DOHH2 (cell line): ENCODE measurements around the gene GAMT.
A peak's percentile ranks its signal among the peaks of the same experiment; 100 is the strongest.
"Not testable (repeated sequence)": the region's sequence is repeated elsewhere in the genome, so short reads cannot be mapped to it uniquely, and the experiment has no call there.

Experiments
- H3F3A ChIP-seq: fragments of 200-600 bp; sonication (generic), shearing (Covaris generic); 2 replicates; pipeline ENCODE4 v1.6.0; 2016; ENCODE audit warnings: antibody characterized with exemption, mild to moderate bottlenecking; ENCODE audit not compliant: control insufficient read depth, insufficient read depth
- H3K27ac ChIP-seq: fragments of 200-600 bp; sonication (generic); 2 replicates; pipeline ENCODE4 v1.5.1; 2014; ENCODE audit warnings: low read depth, mild to moderate bottlenecking, low read length, moderate library complexity
- H3K27me3 ChIP-seq: fragments of 200-600 bp; sonication (generic); 2 replicates; pipeline ENCODE4 v1.6.1; 2014; ENCODE audit warnings: mild to moderate bottlenecking, low read length, mixed read lengths; ENCODE audit not compliant: control insufficient read depth
- H3K36me3 ChIP-seq: fragments of 200-600 bp; sonication (generic); 2 replicates; pipeline ENCODE4 v1.6.1; 2014; ENCODE audit warnings: mild to moderate bottlenecking, low read length, moderate library complexity, mixed read lengths; ENCODE audit not compliant: control insufficient read depth
- H3K4me1 ChIP-seq: fragments of 200-600 bp; sonication (generic); 2 replicates; pipeline ENCODE4 v1.6.1; 2014; ENCODE audit warnings: mild to moderate bottlenecking, low read length, mixed read lengths; ENCODE audit not compliant: control insufficient read depth
- H3K4me2 ChIP-seq: fragments of 200-600 bp; sonication (generic); 2 replicates; pipeline ENCODE4 v1.6.0; 2014; ENCODE audit warnings: mild to moderate bottlenecking, low read length, moderate library complexity
- H3K4me3 ChIP-seq: fragments of 200-600 bp; sonication (generic); 2 replicates; pipeline ENCODE4 v1.5.1; 2014; ENCODE audit warnings: mild to moderate bottlenecking, low read length, mixed read lengths
- H3K79me2 ChIP-seq: fragments of 200-600 bp; sonication (generic); 2 replicates; pipeline ENCODE4 v1.6.1; 2014; ENCODE audit warnings: mild to moderate bottlenecking, low read length, mixed read lengths; ENCODE audit not compliant: control insufficient read depth
- H3K9me2 ChIP-seq: fragments of 200-600 bp; sonication (generic); replicated peaks from 2 replicates; pipeline ENCODE4 v1.6.1; 2014; ENCODE audit warnings: mild to moderate bottlenecking, low read length, mixed read lengths; ENCODE audit not compliant: control insufficient read depth
- H3K9me3 ChIP-seq: fragments of 200-600 bp; sonication (generic); 2 replicates; pipeline ENCODE4 v1.6.1; 2014; ENCODE audit warnings: antibody characterized with exemption, low read length, mixed read lengths; ENCODE audit not compliant: control insufficient read depth, insufficient read depth
- H4K20me1 ChIP-seq: fragments of 200-600 bp; sonication (generic); 2 replicates; pipeline ENCODE4 v1.6.0; 2014; ENCODE audit warnings: low read depth, mild to moderate bottlenecking, antibody characterized with exemption, low read length, moderate library complexity; ENCODE audit not compliant: control insufficient read depth, insufficient read depth
- CTCF ChIP-seq: fragments of 200-600 bp; sonication (generic); IDR thresholded peaks from one replicate; pipeline ENCODE4 v1.5.1; 2014; ENCODE audit warnings: antibody characterized with exemption, mild to moderate bottlenecking, low read depth, low read length; ENCODE audit not compliant: poor library complexity, severe bottlenecking
- EZH2phosphoT487 ChIP-seq: fragments of 200-600 bp; sonication (generic); IDR thresholded peaks from 2 replicates; pipeline ENCODE4 v1.6.1; 2017; ENCODE audit warnings: borderline replicate concordance, mild to moderate bottlenecking, antibody characterized with exemption, low read length, moderate library complexity, mixed read lengths

The GAMT gene

DNA sequence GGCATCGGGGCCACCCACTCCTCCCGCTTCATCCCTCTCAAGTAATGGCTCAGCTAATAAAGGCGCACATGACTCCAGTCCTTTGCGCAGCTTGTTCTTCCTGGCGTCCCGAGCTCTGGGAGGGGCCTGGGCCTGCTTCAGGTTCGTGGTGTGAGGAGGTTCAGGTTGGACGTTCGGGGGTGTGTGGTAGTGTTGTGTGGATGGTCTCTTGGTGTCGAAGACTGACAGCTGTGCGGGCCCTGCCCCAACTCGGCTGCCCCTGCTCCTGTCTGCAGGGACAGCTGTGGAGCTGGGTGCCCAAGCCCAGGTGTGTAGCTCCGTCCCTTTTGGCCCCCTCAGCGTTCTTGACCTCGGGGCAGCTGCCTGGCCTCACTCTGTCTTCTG is 39.1 kb upstream of the GAMT start:
- no peaks in the 10 kb centered on the region for H3K9me3 ChIP-seq
- H3K36me3 ChIP-seq = peaks cover 47% of the 10 kb centered on the region
- no peaks in the 10 kb centered on the region for H3K27me3 ChIP-seq
- peaks cover 69% of the 10 kb centered on the region for H3F3A ChIP-seq
- no peak for TF ChIP-seq CTCF
- no peak for TF ChIP-seq EZH2phosphoT487
- peaks cover 20% of the 10 kb centered on the region for H4K20me1 ChIP-seq
- no peak overlapping the region for H3K4me3 ChIP-seq
- H3K4me2 ChIP-seq = peak overlapping the region; percentile 87; the same call in 1 of the 2 replicates
- H3K9me2 ChIP-seq = no peaks in the 10 kb centered on the region
- peaks cover 71% of the 10 kb centered on the region for H3K4me1 ChIP-seq
- H3K79me2 ChIP-seq = peaks cover 35% of the 10 kb centered on the region
- no peak overlapping the region for H3K27ac ChIP-seq

DNA sequence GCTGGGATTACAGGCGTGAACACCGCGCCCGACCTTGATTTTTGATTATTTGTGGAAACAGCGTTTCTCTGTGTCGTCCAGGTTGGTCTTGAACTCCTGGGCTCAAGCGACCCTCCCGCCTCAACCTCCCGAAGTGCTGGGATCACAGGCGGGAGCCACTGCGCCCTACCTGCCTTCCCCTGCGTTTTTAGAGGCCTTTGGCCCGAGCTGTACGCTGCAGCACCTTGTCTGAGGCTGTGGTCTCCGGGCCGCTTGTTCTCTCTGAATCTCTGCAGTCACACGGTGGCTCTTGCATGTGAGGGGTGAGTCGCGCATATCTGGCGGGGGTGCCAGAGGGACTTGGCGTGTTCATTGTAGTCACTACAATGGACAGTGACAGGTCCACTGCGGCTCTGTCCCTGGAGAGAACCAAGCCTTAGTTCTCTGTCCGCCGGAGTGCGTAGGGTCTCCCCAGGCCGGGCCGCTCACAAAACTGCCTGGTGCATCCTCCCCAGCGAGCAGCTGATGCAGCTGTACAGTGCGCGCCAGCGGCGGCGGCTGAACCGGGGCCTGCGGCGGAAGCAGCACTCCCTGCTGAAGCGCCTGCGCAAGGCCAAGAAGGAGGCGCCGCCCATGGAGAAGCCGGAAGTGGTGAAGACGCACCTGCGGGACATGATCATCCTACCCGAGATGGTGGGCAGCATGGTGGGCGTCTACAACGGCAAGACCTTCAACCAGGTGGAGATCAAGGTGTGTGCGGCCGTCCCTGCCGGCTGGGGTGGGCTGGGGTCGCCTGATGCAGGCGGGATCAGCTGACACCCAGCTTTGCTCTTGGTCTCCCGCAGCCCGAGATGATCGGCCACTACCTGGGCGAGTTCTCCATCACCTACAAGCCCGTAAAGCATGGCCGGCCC is 38.4 kb upstream of the GAMT start:
- Histone ChIP-seq H3K4me1 (peaks cover 66% of the 10 kb centered on the region), H3K79me2 (peaks cover 35% of the 10 kb centered on the region), H3K36me3 (peaks cover 51% of the 10 kb centered on the region), H4K20me1 (peaks cover 19% of the 10 kb centered on the region), H3F3A (peaks cover 67% of the 10 kb centered on the region), H3K27ac (peak overlapping the region; percentile 79), H3K4me2 (peak overlapping the region; percentile 87), H3K4me3 (peak overlapping the region; percentile 94)
- H3K9me3 ChIP-seq, H3K9me2 ChIP-seq, H3K27me3 ChIP-seq: not testable (repeated sequence)

GRCh38 chr19:1438933-1439354 is 37.6 kb upstream of the GAMT start:
- H3K4me3 ChIP-seq = peak overlapping the region; percentile 94
- H3K4me2 ChIP-seq = peak overlapping the region; percentile 87
- peak overlapping the region; percentile 79 for H3K27ac ChIP-seq
- peaks cover 35% of the 10 kb centered on the region for H3K79me2 ChIP-seq
- no peaks in the 10 kb centered on the region for H3K9me3 ChIP-seq
- peaks cover 58% of the 10 kb centered on the region for H3F3A ChIP-seq
- peaks cover 19% of the 10 kb centered on the region for H4K20me1 ChIP-seq
- H3K36me3 ChIP-seq = peaks cover 57% of the 10 kb centered on the region
- H3K4me1 ChIP-seq = peaks cover 58% of the 10 kb centered on the region
- TF ChIP-seq EZH2phosphoT487 = no peak
- TF ChIP-seq CTCF = no peak
- H3K9me2 ChIP-seq = no peaks in the 10 kb centered on the region
- no peaks in the 10 kb centered on the region for H3K27me3 ChIP-seq
